Skin of body (tissue), 1 donor: ENCODE results near the gene AURKAIP1. TPM values are rescaled to one million over a fixed set of nuclear protein-coding genes. Genes with fewer than 3 reads are reported as not detected.

ENCODE experiments used
- total RNA-seq: library from RNA; depleted of rRNA; stranded (reverse); fragments of >200 nt; gene quantifications from one replicate; pipeline ENCODE4 v1.2.3, GENCODE V29; 2014

AURKAIP1 gene
- total RNA-seq, 1 donor from 2014 or later = 35.0 TPM

Other genes starting within 250 kb of the AURKAIP1 start
- 0.39 TPM for gene TTLL10, start 201.3 kb downstream of the AURKAIP1 start, total RNA-seq
- gene TNFRSF18, start 168.6 kb downstream of the AURKAIP1 start, total RNA-seq = 1.9 TPM
- 0.39 TPM for gene TNFRSF4, start 161.1 kb downstream of the AURKAIP1 start, total RNA-seq
- gene SDF4, start 143.2 kb downstream of the AURKAIP1 start, total RNA-seq = 40.8 TPM
- 7.0 TPM for gene B3GALT6, start 143.0 kb downstream of the AURKAIP1 start, total RNA-seq
- gene C1QTNF12, start 128.5 kb downstream of the AURKAIP1 start, total RNA-seq = 2.5 TPM
- 33.8 TPM for gene UBE2J2, start 101.4 kb downstream of the AURKAIP1 start, total RNA-seq
- gene SCNN1D, start 94.8 kb downstream of the AURKAIP1 start, total RNA-seq = 1.4 TPM
- gene ACAP3, start 67.3 kb downstream of the AURKAIP1 start, total RNA-seq = 34.6 TPM
- 5.7 TPM for gene PUSL1, start 66.6 kb downstream of the AURKAIP1 start, total RNA-seq
- 48.7 TPM for gene INTS11, start 50.5 kb downstream of the AURKAIP1 start, total RNA-seq
- 8.7 TPM for gene CPTP, start 50.4 kb downstream of the AURKAIP1 start, total RNA-seq
- gene TAS1R3, start 43.9 kb downstream of the AURKAIP1 start, total RNA-seq = 0.39 TPM
- 33.0 TPM for gene DVL1, start 25.8 kb downstream of the AURKAIP1 start, total RNA-seq
- 59.7 TPM for gene MXRA8, start 16.7 kb downstream of the AURKAIP1 start, total RNA-seq
- 178 TPM for gene CCNL2, start 24.1 kb upstream of the AURKAIP1 start, total RNA-seq
- 66.5 TPM for gene MRPL20, start 32.1 kb upstream of the AURKAIP1 start, total RNA-seq
- 2.9 TPM for gene ANKRD65, start 46.1 kb upstream of the AURKAIP1 start, total RNA-seq
- 8.6 TPM for gene VWA1, start 60.5 kb upstream of the AURKAIP1 start, total RNA-seq
- 0.39 TPM for gene ATAD3C, start 74.5 kb upstream of the AURKAIP1 start, total RNA-seq
- gene ATAD3B, start 96.6 kb upstream of the AURKAIP1 start, total RNA-seq = 16.7 TPM
- 11.9 TPM for gene ATAD3A, start 137.0 kb upstream of the AURKAIP1 start, total RNA-seq
- 2.1 TPM for gene TMEM240, start 165.4 kb upstream of the AURKAIP1 start, total RNA-seq
- 33.9 TPM for gene SSU72, start 199.7 kb upstream of the AURKAIP1 start, total RNA-seq
- gene FNDC10, start 224.9 kb upstream of the AURKAIP1 start, total RNA-seq = 0.99 TPM
- 28.8 TPM for gene MIB2, start 240.3 kb upstream of the AURKAIP1 start, total RNA-seq